GM19238 (cell line): ENCODE data around the gene SPINT2.
"Not testable (repeated sequence)": the region's sequence is repeated elsewhere in the genome, so short reads cannot be mapped to it uniquely, and the experiment has no call there.

Experiments used
- DNase-seq: peaks from one replicate; pipeline ENCODE4 v3.0.0; 2011; ENCODE audit warnings: low spot score; ENCODE audit not compliant: insufficient read length

The SPINT2 gene

GRCh38 chr19:38264486-38265212 is at the start of gene SPINT2:
SPINT2 (plus strand) TSS chr19:38264573; CDS start chr19:38264893, 320 bp downstream.
- peak; percentile 47 for DNase-seq

DNA sequence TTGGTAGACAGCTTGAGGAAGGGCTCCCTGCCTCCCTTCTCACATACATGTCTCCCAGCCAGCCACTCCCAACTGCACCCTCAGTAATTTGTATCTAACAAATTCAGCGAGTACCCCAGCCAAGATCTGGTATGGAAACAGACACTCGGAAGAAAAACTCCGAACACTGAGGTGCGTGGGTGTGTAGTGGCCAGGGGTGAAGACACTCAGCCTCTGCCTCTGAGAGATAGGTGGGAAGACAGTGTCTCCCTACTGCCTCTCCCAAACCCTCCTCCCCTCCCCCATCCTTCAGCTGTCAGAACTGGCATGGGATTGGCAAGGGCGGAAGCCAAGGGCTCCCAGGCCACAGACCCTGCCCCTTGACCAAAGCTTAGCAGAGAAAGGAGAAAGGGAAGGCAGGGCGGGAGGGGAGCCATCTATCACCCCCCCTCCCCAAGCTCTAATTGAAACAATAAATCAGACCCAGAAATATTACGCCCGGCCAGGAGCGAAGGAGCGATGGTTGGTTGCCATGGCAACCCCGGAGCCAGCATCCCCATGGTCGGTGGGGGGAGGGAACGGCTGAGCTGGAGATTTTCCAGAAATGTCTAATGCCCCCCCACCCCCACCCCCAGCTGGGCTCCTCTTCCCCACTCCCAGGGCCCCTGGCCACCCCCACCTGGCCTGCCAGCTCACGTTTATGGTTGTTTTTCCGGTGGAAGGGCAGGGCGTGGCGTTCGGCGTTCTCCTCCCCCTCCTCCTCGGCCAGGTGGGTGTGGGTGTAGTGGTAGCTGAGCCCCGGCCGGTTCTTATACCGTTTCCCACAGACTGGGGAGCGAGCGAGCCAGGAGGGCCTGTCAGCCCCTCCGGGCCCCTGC is 47.4 kb upstream of the SPINT2 start:
- DNase-seq: no peak

GRCh38 chr19:38218204-38218603 is 46.2 kb upstream of the SPINT2 start:
- DNase-seq: no peak

GRCh38 chr19:38219221-38219620 is 45.2 kb upstream of the SPINT2 start:
- DNase-seq: no peak

- no peak for DNase-seq
Observed at GRCh38 chr19:38221421-38221820, 43.0 kb upstream of the SPINT2 start.

DNA sequence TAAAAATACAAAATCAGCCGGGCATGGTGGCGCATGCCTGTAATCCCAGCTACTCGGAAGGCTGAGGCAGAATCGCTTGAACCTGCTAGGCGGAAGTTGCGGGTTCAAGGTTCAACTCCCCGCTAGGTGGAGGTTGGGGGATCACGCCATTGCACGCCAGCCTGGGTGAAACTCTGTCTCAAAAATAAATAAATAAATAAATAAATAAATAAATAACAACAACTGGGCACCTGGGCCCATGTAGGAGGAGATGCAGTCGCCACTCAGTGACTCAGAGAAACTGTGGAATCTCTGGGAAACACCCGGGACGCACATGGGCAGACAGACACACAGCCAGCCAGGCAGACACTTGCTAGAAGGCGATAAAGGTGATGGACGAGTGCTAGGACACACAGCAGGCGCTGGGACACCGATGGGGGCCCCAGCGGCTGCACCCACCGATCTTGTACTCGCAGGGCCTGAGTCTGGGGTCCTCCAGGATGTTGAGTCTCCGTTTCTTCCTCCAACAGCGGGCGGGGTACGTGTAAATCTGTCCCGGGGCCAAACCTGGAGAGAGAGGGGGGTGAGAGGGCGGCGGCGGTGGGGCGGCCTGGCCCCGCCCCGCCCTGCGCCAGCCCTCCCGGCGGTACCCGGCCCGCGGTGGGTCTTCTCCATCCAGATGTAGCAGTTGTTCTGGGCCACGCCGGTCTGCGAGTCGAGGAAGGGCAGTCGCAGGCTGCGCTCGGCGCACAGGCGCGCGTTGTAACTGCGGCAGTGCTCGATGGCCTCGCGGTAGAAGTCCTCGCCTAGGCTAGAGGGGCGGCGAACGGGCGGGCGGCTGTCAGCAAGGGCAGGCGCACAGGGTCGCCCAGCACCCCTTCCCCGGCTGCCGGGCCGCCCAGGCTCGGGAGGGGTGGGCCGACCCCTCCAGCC is 42.2 kb upstream of the SPINT2 start:
- no peak for DNase-seq

GRCh38 chr19:38223119-38223523 is 41.3 kb upstream of the SPINT2 start:
- no peak for DNase-seq

DNA sequence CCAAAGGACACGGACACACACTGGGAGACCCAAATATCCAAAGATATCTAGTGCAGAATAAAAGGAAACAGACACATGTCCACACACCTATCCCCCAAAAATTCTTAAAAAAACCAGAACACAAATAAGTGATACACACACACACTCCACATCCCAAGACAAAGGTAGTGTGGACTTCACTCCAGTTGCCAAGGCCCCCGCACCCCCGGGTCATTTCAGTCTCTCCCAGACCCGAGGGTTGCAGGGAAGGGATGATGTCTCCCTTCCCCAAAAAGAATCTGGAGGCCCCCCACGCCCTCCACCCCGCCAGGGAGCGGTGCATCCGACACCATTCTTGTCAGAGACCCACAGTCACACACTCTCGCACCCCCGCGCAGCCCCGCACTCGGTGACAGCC is 40.8 kb upstream of the SPINT2 start:
- no peak for DNase-seq

GRCh38 chr19:38224014-38224862 is 40.1 kb upstream of the SPINT2 start, which contains the start of gene DPF1:
DPF1 (minus strand) TSS chr19:38224222; CDS start chr19:38224142, 80 bp downstream.
- DNase-seq: peak; percentile 95

DNA sequence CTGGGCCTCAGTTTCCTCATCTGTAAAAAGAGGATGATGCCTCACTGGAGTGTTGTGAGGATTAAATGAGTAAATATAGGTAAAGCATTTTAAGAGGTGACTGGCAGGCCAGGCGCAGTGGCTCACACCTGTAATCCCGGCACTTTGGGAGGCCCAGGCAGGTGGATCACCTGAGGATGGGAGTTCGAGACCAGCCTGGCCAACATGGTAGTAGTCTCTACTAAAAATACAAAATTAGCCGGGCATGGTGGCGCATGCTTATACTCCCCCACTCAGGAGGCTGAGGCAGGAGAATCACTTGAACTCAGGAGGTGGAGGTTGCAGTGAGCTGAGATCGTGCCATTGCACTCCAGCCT is 39.5 kb upstream of the SPINT2 start:
- not testable (repeated sequence) for DNase-seq

DNA sequence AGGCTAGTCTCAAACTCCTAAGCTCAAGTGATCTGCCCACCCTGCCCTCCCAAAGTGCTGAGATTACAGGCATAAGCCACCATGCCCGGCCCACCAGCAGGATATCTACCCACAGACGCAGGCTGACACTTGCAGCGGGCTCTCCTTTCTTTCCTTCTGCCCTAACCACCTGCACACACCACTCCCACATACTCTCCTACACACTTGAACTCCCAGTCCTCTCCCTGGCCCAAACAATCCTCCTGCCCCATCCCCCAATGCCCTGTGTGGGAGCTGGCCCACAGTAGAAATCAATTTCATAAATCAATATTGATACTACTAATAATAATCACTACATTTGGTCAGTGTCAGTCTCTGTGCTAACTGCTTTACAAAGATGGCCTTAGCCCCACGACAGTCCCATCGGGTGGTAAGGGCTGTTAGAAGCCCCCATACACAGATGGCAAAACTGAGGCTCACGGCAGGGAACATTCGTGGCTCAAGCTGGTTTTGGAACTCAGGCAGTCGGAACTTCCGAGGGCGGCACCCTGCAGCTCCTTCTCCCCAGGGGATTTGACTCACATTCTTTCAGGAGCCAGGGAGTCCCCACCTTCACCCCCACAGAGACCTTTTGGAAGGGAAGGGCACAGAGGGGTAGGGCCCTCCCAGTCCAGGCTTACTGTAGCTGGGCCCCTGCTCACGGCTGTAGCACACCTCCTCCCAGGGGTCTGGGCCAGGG is 36.9 kb upstream of the SPINT2 start:
- DNase-seq: no peak

DNA sequence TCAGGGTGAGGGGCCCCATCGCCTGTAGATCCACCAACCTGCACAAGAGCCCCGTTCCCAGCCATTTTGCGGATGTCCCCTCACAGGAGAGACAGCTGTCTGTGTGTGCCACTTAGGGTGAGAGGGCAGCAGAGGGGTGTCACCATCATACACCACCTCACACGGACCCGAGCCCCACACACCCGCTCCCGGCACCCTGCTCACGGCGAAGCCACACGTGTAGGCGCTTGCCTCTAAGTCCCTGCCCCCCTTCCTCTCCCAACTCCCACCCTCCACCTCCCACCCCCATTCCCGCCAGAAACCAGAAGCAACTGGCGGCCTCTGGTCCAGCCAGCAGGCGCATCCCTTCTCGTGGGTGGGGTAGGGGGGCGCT is 36.4 kb upstream of the SPINT2 start:
- no peak for DNase-seq

DNA sequence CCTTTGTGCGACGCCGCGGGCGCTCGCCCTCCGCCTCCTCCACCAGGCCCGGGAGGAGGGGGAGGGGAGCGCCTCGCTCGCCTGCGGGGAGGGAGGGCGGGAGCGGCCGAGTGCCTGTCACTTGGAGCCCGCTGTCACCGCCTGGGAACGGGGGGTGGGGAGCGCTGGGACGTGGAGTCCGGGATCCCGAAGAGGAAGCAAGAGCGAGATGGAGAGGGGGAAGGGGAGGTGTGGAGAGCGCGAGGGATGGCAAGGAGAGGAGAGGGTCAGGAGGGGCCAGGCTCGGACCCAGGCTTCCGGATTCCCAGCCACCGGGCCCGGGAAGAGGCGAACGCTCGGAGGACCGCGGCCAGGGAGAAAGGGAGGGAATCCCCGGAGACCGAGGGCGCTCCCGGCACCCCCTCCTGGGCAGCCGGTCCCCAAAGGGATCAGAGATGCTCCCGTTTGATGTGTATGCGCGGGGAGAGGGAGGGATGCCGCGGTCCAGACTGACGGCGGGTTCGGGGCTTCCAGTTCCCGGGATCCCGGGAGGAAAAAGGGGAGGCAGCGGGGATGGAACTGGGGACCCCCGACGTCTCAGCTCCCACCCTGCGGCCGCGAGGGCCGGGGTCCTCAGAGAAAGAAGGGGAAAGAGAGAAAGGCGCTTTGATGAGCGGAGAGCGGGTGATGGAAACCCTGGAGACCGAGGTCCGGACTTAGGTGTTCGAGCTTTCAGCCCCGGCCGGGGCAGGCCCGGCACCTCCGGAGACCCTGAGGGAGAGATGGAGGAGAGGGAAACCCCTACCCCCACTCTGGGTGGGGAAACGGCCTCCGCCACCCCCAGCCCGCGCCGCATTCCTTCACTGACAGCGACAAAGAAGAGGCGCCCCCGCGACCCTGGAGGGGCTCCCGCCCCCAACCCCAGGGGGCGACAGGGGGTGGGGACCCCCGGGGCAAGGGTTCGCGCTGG is 35.6 kb upstream of the SPINT2 start:
- no peak for DNase-seq

DNA sequence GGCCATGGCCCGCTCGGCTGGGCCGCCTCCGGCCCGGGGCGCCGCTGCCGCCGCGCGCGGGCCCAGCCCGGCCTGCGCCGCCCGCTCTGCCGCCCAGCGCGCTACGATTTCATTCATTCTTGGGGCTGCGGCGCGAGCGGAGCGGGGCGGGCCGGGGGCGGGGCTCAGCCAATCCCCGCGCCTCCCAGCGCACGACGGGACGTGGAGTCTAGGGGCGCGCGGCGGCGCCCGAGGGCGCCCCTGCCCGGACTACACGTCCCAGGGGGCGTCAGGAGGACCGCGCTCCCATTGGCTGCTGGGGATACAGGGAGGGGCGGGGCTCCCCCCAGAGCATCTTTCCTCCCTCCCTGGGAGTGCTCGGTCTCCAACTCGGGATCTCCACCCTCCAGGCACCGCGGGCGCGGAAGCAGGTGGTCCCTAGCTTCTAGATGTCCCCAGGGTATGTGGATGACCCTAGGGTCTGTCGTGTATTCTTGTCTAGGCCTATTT is 34.7 kb upstream of the SPINT2 start:
- peak; percentile 85 for DNase-seq

DNA sequence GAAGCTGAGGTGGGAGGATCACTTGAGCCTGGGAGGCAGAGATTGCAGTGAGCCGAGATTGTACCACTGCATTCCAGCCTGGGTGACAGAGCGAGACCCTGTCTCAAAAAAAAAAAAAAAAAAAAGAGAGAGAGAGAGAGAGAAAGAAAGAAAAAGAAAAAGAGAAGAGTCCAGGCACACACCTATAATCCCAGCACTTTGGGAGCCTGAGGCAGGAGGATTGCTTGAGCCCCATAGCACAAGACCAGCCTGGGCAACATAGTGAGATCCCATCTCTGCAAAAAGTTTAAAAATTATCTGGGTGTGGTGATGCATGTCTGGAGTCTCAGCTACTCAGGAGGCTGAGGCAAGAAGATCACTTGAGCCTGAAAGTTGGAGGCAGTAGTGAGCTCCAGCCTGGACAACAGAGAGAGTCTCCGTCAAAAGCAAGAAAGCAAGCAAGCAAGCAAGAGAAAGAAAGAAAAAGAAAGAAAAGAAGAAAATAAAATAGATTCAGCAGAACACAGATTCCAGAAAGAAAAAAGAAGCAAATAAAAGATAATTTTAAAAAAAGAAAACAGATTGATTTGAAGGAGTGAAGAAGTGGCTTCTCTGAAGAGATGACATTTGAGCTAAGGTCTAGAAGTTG is 33.8 kb upstream of the SPINT2 start:
- DNase-seq: not testable (repeated sequence)

DNA sequence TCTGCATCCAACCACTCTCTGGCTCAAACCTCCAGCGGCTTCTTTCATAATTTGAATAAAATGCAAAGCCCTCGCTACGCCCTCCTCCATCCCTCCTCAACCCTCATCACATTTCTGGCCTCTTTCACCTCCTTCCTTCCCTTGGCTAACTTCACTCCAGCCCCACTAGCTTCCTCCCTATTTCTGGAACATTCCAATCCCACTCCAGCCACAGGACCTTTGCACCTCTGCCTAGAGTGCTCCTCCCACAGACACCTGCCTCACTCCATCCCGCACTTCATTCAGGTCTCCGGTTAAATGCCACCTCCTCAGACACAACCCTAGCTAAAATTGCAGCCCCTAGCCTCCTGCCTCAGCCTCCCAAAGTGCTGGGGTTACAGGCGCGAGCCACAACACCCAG is 32.5 kb upstream of the SPINT2 start:
- DNase-seq: no peak

DNA sequence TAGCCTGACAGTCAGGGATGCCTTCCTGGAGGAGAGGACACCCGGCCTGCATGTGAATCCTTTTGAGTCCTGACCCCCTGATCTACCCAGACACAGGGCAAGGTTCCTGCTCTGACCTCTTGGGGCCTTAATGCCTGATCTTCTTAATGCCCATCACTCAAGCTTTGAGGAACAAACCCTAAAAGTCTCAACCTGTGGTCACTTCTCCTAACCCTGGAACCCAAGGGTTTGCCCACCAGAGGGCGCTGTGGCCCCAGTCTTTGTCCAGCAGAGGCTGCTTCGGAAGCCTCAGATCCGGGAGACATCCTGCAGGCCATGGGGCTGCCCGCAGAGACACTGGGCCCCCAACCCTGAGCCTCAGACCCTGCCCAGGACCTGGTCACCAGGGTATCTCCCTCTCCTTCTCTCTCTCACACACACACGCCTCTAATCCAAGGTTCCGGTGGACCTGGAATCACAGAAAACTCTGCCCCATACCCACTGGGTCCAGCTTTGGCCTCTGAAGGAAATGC is 30.6 kb upstream of the SPINT2 start:
- peak; percentile 76 for DNase-seq

- DNase-seq: no peak
Observed at GRCh38 chr19:38234615-38235014, 29.8 kb upstream of the SPINT2 start.
